Vagina (tissue), 2 donors: Measurements from ENCODE around the gene APBB1IP. TPM values are rescaled to one million over a fixed set of nuclear protein-coding genes. Genes with fewer than 3 reads are reported as not detected.

Experiments
- DNase-seq, 2 donors: peaks; one replicate each; pipeline ENCODE4 v3.0.0-alpha.2; 2017; ENCODE audit errors: extremely low spot score in 2 of 2
- H3K27ac ChIP-seq: fragments of 200-600 bp; sonication (generic); one replicate; pipeline ENCODE4 v1.5.1; 2019
- H3K27me3 ChIP-seq: fragments of 200-600 bp; sonication (generic); one replicate; pipeline ENCODE4 v1.5.1; 2019
- H3K36me3 ChIP-seq, 2 donors: fragments of 200-600 bp; sonication (generic); one replicate each; pipeline ENCODE4 v1.5.1; 2017 to 2019
- H3K4me1 ChIP-seq: fragments of 200-600 bp; sonication (generic); one replicate; pipeline ENCODE4 v1.5.1; 2019
- H3K4me3 ChIP-seq, 2 donors: fragments of 200-600 bp; sonication (generic); 1 replicate in 1 of 2; 2 replicates in 1 of 2; pipeline ENCODE4 v1.5.1; 2016 to 2019
- H3K9me3 ChIP-seq: fragments of 200-600 bp; sonication (generic); one replicate; pipeline ENCODE4 v1.5.1; 2019
- CTCF ChIP-seq, 3 experiments: fragments of 450-650 bp in 2 of 3; fragments of 200-600 bp in 1 of 3; sonication (generic) in 1 of 3; IDR thresholded peaks; one replicate each; pipeline ENCODE4 v1.5.1; 2017 to 2019; ENCODE audit warnings: antibody characterized with exemption in 3 of 3, mild to moderate bottlenecking in 2 of 3, moderate library complexity in 2 of 3
- POLR2A ChIP-seq, 2 donors: fragments of 450-650 bp; IDR thresholded peaks; one replicate each; pipeline ENCODE4 v1.6.1; 2017; ENCODE audit warnings: antibody characterized with exemption in 2 of 2, mild to moderate bottlenecking in 2 of 2, moderate library complexity in 2 of 2
- POLR2AphosphoS5 ChIP-seq, 2 donors: sonication (generic); formaldehyde crosslinking; IDR thresholded peaks; one replicate each; pipeline ENCODE4 v1.9.0; 2017; ENCODE audit warnings: antibody characterized with exemption in 2 of 2, mild to moderate bottlenecking in 2 of 2, low read depth in 1 of 2; ENCODE audit not compliant: insufficient read depth in 1 of 2
- intact Hi-C: fragments of 100-400 bp; cut with DNase I; formaldehyde crosslinking; loops from one replicate; pipeline ENCODE4 v1.15.1; 2023
- total RNA-seq: library from RNA; depleted of rRNA; stranded (reverse); fragments of >200 nt; gene quantifications from one replicate; pipeline ENCODE4 v1.2.3, GENCODE V29; 2016

The APBB1IP gene
- total RNA-seq, 1 donor from 2014 or later = 7.4 TPM

GRCh38 chr10:26566525-26567350 lies 128.6 kb downstream of the APBB1IP start:
- intact Hi-C loops = no loop called here
- no peak for DNase-seq
- Histone ChIP-seq H3K27ac (no peak overlapping the region), H3K4me1 (no peaks in the 10 kb centered on the region), H3K36me3 (no peaks in the 10 kb centered on the region), H3K4me3 (peak overlapping the region; percentile 46 to 55), H3K27me3 (no peaks in the 10 kb centered on the region), H3K9me3 (no peaks in the 10 kb centered on the region)
- TF ChIP-seq CTCF (IDR thresholded peaks at IDR 0.05) (no peak), POLR2A (IDR thresholded peaks at IDR 0.05) (no peak), POLR2AphosphoS5 (IDR thresholded peaks at IDR 0.05; ENCODE audit: insufficient read depth in 1 of 2, low read depth in 1 of 2) (no peak)

- Histone ChIP-seq H3K36me3 (no peaks in the 10 kb centered on the region), H3K4me1 (no peaks in the 10 kb centered on the region), H3K27ac (no peak overlapping the region), H3K27me3 (no peaks in the 10 kb centered on the region), H3K9me3 (no peaks in the 10 kb centered on the region), H3K4me3 (peak overlapping the region; percentile 46 to 55)
- no peak for TF ChIP-seq POLR2A (IDR thresholded peaks at IDR 0.05)
- TF ChIP-seq CTCF (IDR thresholded peaks at IDR 0.05) = no peak
- no peak for TF ChIP-seq POLR2AphosphoS5 (IDR thresholded peaks at IDR 0.05; ENCODE audit: insufficient read depth in 1 of 2, low read depth in 1 of 2)
- intact Hi-C loops = no loop called here
- DNase-seq = no peak
These were observed 129.2 kb downstream of the APBB1IP start for GRCh38 chr10:26567351-26567721.

- no peak overlapping the region for H3K4me3 ChIP-seq
- TF ChIP-seq POLR2AphosphoS5 (IDR thresholded peaks at IDR 0.05; ENCODE audit: insufficient read depth in 1 of 2, low read depth in 1 of 2) (no peak), CTCF (IDR thresholded peaks at IDR 0.05) (no peak), POLR2A (IDR thresholded peaks at IDR 0.05) (no peak)
- intact Hi-C loops = no loop called here
- DNase-seq = no peak
- H3K4me1 ChIP-seq = no peaks in the 10 kb centered on the region
- H3K9me3 ChIP-seq = no peaks in the 10 kb centered on the region
- no peak overlapping the region for H3K27ac ChIP-seq
- H3K36me3 ChIP-seq = no peaks in the 10 kb centered on the region
- H3K27me3 ChIP-seq = no peaks in the 10 kb centered on the region
These were observed 133.5 kb downstream of the APBB1IP start for GRCh38 chr10:26571655-26572054.

GRCh38 chr10:26573674-26574073 lies 135.5 kb downstream of the APBB1IP start:
- intact Hi-C loops = no loop called here

More at GRCh38 chr10:26573674-26574073, 135.5 kb downstream of the APBB1IP start:
- no peak for DNase-seq
- Histone ChIP-seq H3K4me3 (no peak overlapping the region), H3K9me3 (no peaks in the 10 kb centered on the region), H3K4me1 (no peaks in the 10 kb centered on the region), H3K27ac (no peak overlapping the region), H3K36me3 (no peaks in the 10 kb centered on the region), H3K27me3 (no peaks in the 10 kb centered on the region)
- TF ChIP-seq POLR2A (IDR thresholded peaks at IDR 0.05) = no peak
- no peak for TF ChIP-seq CTCF (IDR thresholded peaks at IDR 0.05)
- TF ChIP-seq POLR2AphosphoS5 (IDR thresholded peaks at IDR 0.05; ENCODE audit: insufficient read depth in 1 of 2, low read depth in 1 of 2) = no peak
